ENCODE measurements around the gene CDKL1. TPM values are rescaled to one million over a fixed set of nuclear protein-coding genes. Genes with fewer than 3 reads are reported as not detected.

CDKL1 gene
- total and polyA plus RNA-seq, 2 experiments from 2014 or later: 1.9 to 13.1 TPM

DNA sequence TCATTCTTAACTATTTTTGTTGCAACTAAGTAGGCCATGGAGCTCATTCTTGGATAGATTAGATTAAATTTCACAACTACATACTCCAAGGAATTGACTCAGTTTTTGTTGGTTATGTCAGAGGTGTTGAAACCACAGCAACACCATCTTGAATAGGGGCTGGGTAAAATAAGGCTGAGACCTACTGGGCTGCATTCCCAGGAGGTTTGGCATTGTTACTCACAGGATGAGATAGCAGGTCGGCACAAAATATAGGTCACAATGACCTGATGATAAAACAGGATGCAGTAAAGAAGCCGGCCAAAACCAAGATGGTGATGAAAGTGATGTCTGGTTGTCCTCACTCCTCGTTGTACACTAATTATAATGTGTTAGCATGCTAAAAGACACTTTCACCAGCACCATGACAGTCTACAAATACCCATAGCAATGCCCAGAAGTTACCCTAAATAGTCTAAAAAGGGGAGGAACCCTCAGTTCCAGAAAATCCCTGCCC lies 63.6 kb downstream of the CDKL1 start:
- Histone ChIP-seq H4K20me1 (ENCODE audit: insufficient read depth, poor library complexity, severe bottlenecking) (no peaks in the 10 kb centered on the region), H3K4me2 (no peak overlapping the region), H3K79me2 (no peaks in the 10 kb centered on the region), H3K36me3 (replicated peaks; ENCODE audit: insufficient read depth, low read depth) (no peaks in the 10 kb centered on the region), H2AFZ (no peak overlapping the region), H3K9me3 (ENCODE audit: low read depth) (no peaks in the 10 kb centered on the region), H3K9me2 (replicated peaks; ENCODE audit: insufficient read depth) (no peaks in the 10 kb centered on the region), H3K27ac (no peak overlapping the region), H3K27me3 (no peaks in the 10 kb centered on the region), H3K4me3 (no peak overlapping the region), H3K4me1 (ENCODE audit: insufficient read depth) (peaks cover 15% of the 10 kb centered on the region)
- TF ChIP-seq EZH2 (IDR thresholded peaks at IDR 0.05; ENCODE audit: borderline replicate concordance) (no peak), EZH2phosphoT487 (IDR thresholded peaks at IDR 0.05; ENCODE audit: low read depth, severe bottlenecking, unreplicated experiment) (no peak)
- TF ChIP-seq, protein P1, sequence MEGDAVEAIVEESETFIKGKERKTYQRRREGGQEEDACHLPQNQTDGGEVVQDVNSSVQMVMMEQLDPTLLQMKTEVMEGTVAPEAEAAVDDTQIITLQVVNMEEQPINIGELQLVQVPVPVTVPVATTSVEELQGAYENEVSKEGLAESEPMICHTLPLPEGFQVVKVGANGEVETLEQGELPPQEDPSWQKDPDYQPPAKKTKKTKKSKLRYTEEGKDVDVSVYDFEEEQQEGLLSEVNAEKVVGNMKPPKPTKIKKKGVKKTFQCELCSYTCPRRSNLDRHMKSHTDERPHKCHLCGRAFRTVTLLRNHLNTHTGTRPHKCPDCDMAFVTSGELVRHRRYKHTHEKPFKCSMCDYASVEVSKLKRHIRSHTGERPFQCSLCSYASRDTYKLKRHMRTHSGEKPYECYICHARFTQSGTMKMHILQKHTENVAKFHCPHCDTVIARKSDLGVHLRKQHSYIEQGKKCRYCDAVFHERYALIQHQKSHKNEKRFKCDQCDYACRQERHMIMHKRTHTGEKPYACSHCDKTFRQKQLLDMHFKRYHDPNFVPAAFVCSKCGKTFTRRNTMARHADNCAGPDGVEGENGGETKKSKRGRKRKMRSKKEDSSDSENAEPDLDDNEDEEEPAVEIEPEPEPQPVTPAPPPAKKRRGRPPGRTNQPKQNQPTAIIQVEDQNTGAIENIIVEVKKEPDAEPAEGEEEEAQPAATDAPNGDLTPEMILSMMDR (IDR thresholded peaks at IDR 0.05; ENCODE audit: poor library complexity): no peak
- WGBS (ENCODE audit: low lambda C conversion rate, missing lambda C conversion rate): 63% methylated on average over 3 of the region's 3 CpGs
- DNase-seq (ENCODE audit: low spot score): no peak

- no peaks in the 10 kb centered on the region for H3K36me3 ChIP-seq (replicated peaks; ENCODE audit: insufficient read depth, low read depth)
- no peaks in the 10 kb centered on the region for H3K9me2 ChIP-seq (replicated peaks; ENCODE audit: insufficient read depth)
- no peaks in the 10 kb centered on the region for H3K79me2 ChIP-seq
- no peak for DNase-seq (ENCODE audit: low spot score)
- TF ChIP-seq EZH2phosphoT487 (IDR thresholded peaks at IDR 0.05; ENCODE audit: low read depth, severe bottlenecking, unreplicated experiment): no peak
- TF ChIP-seq EZH2 (IDR thresholded peaks at IDR 0.05; ENCODE audit: borderline replicate concordance): no peak
- TF ChIP-seq, protein P1 (IDR thresholded peaks at IDR 0.05; ENCODE audit: poor library complexity): no peak
- H4K20me1 ChIP-seq (ENCODE audit: insufficient read depth, poor library complexity, severe bottlenecking): no peaks in the 10 kb centered on the region
- no peaks in the 10 kb centered on the region for H3K9me3 ChIP-seq (ENCODE audit: low read depth)
- H3K4me1 ChIP-seq (ENCODE audit: insufficient read depth): peaks cover 15% of the 10 kb centered on the region
- no peak overlapping the region for H3K27ac ChIP-seq
- no peaks in the 10 kb centered on the region for H3K27me3 ChIP-seq
- no peak overlapping the region for H3K4me3 ChIP-seq
- no peak overlapping the region for H2AFZ ChIP-seq
- H3K4me2 ChIP-seq: no peak overlapping the region
These were observed 65.1 kb downstream of the CDKL1 start for GRCh38 chr14:50331596-50331995.

DNA sequence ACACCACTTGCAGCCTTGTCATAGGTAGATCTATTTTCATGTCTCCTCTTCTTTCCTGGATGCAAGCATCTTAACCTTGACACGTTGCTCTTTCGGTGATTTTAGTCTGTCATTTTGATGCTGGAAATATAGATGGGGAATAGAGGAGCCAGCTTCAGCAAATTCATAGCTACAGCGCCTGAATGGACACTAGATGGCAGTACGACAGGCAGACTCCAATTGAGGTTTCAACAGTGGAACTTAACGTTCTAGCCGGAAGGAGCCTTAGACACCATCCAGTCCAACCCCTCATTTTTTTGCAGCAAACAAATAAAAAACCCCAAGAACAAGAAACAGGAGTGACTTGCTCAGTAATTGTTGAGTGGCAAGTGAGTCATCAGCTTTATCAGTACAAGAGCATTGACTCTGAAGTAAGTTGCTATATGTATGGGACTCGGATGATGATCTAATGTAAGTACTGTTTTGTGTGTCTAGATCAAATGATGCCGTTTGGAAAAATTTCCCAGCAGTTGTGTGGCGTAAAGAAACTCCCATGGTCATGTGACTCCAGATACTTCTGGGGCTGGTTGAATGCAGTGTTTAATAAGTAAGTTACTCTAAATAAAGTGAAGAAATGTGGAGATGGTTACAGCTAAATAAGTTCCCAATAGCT lies 75.5 kb downstream of the CDKL1 start:
- Histone ChIP-seq H3K4me3 (no peak overlapping the region), H3K79me2 (peaks cover 19% of the 10 kb centered on the region), H2AFZ (no peak overlapping the region), H4K20me1 (ENCODE audit: insufficient read depth, poor library complexity, severe bottlenecking) (no peaks in the 10 kb centered on the region), H3K9me2 (replicated peaks; ENCODE audit: insufficient read depth) (no peaks in the 10 kb centered on the region), H3K9me3 (ENCODE audit: low read depth) (no peaks in the 10 kb centered on the region), H3K27ac (peak overlapping the region; percentile 70), H3K36me3 (replicated peaks; ENCODE audit: insufficient read depth, low read depth) (no peaks in the 10 kb centered on the region), H3K4me1 (ENCODE audit: insufficient read depth) (no peaks in the 10 kb centered on the region), H3K4me2 (peak overlapping the region; percentile 52), H3K27me3 (no peaks in the 10 kb centered on the region)
- DNase-seq (ENCODE audit: low spot score): peak; percentile 91
- TF ChIP-seq EZH2phosphoT487 (IDR thresholded peaks at IDR 0.05; ENCODE audit: low read depth, severe bottlenecking, unreplicated experiment): no peak
- TF ChIP-seq, protein P1 (IDR thresholded peaks at IDR 0.05; ENCODE audit: poor library complexity): peak; percentile 96
- 12% methylated on average over 9 of the region's 9 CpGs for WGBS (ENCODE audit: low lambda C conversion rate, missing lambda C conversion rate)
